CD14-positive monocyte (primary cell): ENCODE results near the gene KIF21B. TPM values are rescaled to one million over a fixed set of nuclear protein-coding genes. Genes with fewer than 3 reads are reported as not detected.
A peak's percentile ranks its signal among the peaks of the same experiment; 100 is the strongest.

ENCODE experiments used
- DNase-seq, 3 donors: peaks; one replicate each; pipeline ENCODE4 v3.0.0-alpha.2; 2011 to 2022
- H2AFZ ChIP-seq: 2 replicates; pipeline ENCODE4 v1.6.0; 2012; ENCODE audit warnings: mild to moderate bottlenecking, low read depth, low read length, inconsistent platforms; ENCODE audit not compliant: insufficient read depth, poor library complexity, severe bottlenecking
- H3K27ac ChIP-seq, 2 donors: 1 replicate in 1 of 2; 2 replicates in 1 of 2; pipeline ENCODE4 v1.5.1; 2012 to 2013; ENCODE audit warnings: low read length in 2 of 2, control low read depth in 1 of 2, inconsistent platforms in 1 of 2, low read depth in 1 of 2, mild to moderate bottlenecking in 1 of 2
- H3K27me3 ChIP-seq, 2 donors: one replicate each; pipeline versions ENCODE4 v1.6.0 to v1.6.1; 2011 to 2013; ENCODE audit warnings: low read length in 2 of 2; ENCODE audit not compliant: control insufficient read depth in 2 of 2, insufficient read depth in 2 of 2
- H3K36me3 ChIP-seq, 2 donors: replicated peaks in 1 of 2; 1 replicate in 1 of 2; 2 replicates in 1 of 2; pipeline versions ENCODE4 v1.5.1 to v1.6.1; 2012 to 2013; ENCODE audit warnings: low read length in 2 of 2, control low read depth in 1 of 2, inconsistent platforms in 1 of 2, mild to moderate bottlenecking in 1 of 2; ENCODE audit not compliant: insufficient read depth in 2 of 2, control insufficient read depth in 1 of 2
- H3K4me1 ChIP-seq, 2 donors: 1 replicate in 1 of 2; 2 replicates in 1 of 2; pipeline versions ENCODE4 v1.5.1 to v1.6.1; 2012 to 2013; ENCODE audit warnings: low read length in 2 of 2, control low read depth in 1 of 2, inconsistent platforms in 1 of 2, mild to moderate bottlenecking in 1 of 2, moderate library complexity in 1 of 2; ENCODE audit not compliant: insufficient read depth in 2 of 2, control insufficient read depth in 1 of 2
- H3K4me2 ChIP-seq: replicated peaks from 2 replicates; pipeline ENCODE3; 2012; ENCODE audit warnings: low read length, moderate library complexity, mild to moderate bottlenecking; ENCODE audit not compliant: poor library complexity, severe bottlenecking; ENCODE audit errors: extremely low read depth
- H3K4me3 ChIP-seq, 3 experiments: fragments of 200-600 bp in 1 of 3; sonication (generic) in 1 of 3; replicated peaks in 1 of 3; 1 replicate in 2 of 3; 2 replicates in 1 of 3; pipeline ENCODE4 v1.5.1; 2011 to 2013; ENCODE audit warnings: low read length in 3 of 3, mild to moderate bottlenecking in 3 of 3, control low read depth in 2 of 3, low read depth in 2 of 3, inconsistent platforms in 1 of 3, moderate library complexity in 1 of 3
- H3K79me2 ChIP-seq: 2 replicates; pipeline ENCODE4 v1.6.0; 2012; ENCODE audit warnings: mild to moderate bottlenecking, control low read depth, inconsistent platforms, low read length, moderate library complexity; ENCODE audit not compliant: insufficient read depth
- H3K9ac ChIP-seq: 2 replicates; pipeline ENCODE4 v1.6.0; 2017; ENCODE audit warnings: low read length, mild to moderate bottlenecking; ENCODE audit not compliant: insufficient read depth, poor library complexity, severe bottlenecking
- H3K9me3 ChIP-seq, 2 donors: replicated peaks in 1 of 2; 1 replicate in 1 of 2; 2 replicates in 1 of 2; pipeline versions ENCODE4 v1.5.1 to v1.6.1; 2012 to 2013; ENCODE audit warnings: low read length in 2 of 2, control low read depth in 1 of 2; ENCODE audit not compliant: control insufficient read depth in 1 of 2, insufficient read depth in 1 of 2
- H4K20me1 ChIP-seq: 2 replicates; pipeline ENCODE4 v1.6.0; 2012; ENCODE audit warnings: mild to moderate bottlenecking, low read length, control low read depth, moderate library complexity; ENCODE audit not compliant: insufficient read depth
- H3K27ac Mint-ChIP-seq, 7 donors: one replicate each; pipeline ENCODE4 v1.8.0; 2020; ENCODE audit warnings: mild to moderate bottlenecking in 7 of 7, mixed read lengths in 7 of 7, moderate library complexity in 6 of 7, inconsistent platforms in 2 of 7
- H3K27me3 Mint-ChIP-seq, 3 donors: one replicate each; pipeline ENCODE4 v1.8.0; 2021 to 2022; ENCODE audit warnings: low read depth in 3 of 3, mild to moderate bottlenecking in 3 of 3, mixed read lengths in 3 of 3, moderate library complexity in 3 of 3, inconsistent platforms in 1 of 3
- H3K36me3 Mint-ChIP-seq, 2 donors: one replicate each; pipeline ENCODE4 v1.8.0; 2020; ENCODE audit warnings: mixed read lengths in 2 of 2, inconsistent platforms in 1 of 2, mild to moderate bottlenecking in 1 of 2
- H3K4me1 Mint-ChIP-seq: one replicate; pipeline ENCODE4 v1.8.0; 2020; ENCODE audit warnings: mild to moderate bottlenecking, mixed read lengths
- H3K4me3 Mint-ChIP-seq, 2 donors: one replicate each; pipeline ENCODE4 v1.8.0; 2020; ENCODE audit warnings: mild to moderate bottlenecking in 2 of 2, mixed read lengths in 2 of 2, moderate library complexity in 1 of 2
- H3K9me3 Mint-ChIP-seq, 7 donors: one replicate each; pipeline ENCODE4 v1.8.0; 2020 to 2022; ENCODE audit warnings: mixed read lengths in 7 of 7, mild to moderate bottlenecking in 6 of 7, moderate library complexity in 6 of 7, inconsistent platforms in 2 of 7
- CTCF ChIP-seq: fragments of 200-600 bp; IDR thresholded peaks from one replicate; pipeline ENCODE4 v1.8.0; 2022; ENCODE audit warnings: antibody characterized with exemption, mild to moderate bottlenecking
- WGBS: methylation state at CpG from one replicate; pipeline ENCODE4 v1.1.5; 2013; ENCODE audit warnings: missing lambda C conversion rate; ENCODE audit not compliant: insufficient coverage; 5-methylcytosine and 5-hydroxymethylcytosine counted together
- intact Hi-C, 2 donors: fragments of 100-400 bp; cut with micrococcal nuclease; formaldehyde crosslinking; loops; one replicate each; pipeline versions ENCODE4 v1.15.0 to v1.15.1; 2023
- polyA plus RNA-seq, 3 donors: library from polyadenylated mRNA; depleted of rRNA in 1 of 3; unstranded in 2 of 3; stranded (reverse) in 1 of 3; fragments of 300-500 nt in 2 of 3; fragments of >200 nt in 1 of 3; fragmentation: Illumina TruSeq in 2 of 3; gene quantifications; 1 replicate in 2 of 3; 2 replicates in 1 of 3; pipeline ENCODE4 v1.2.3, GENCODE V29; 2012 to 2021

The KIF21B gene
- polyA plus RNA-seq, 3 donors = 0.18 to 9.8 (median 0.30) TPM

- H3K4me3 Mint-ChIP-seq = peak overlapping the region in 1 of 2 donors; percentile 9
- Histone ChIP-seq H3K4me2 (no peak overlapping the region), H3K4me1 (no peaks in the 10 kb centered on the region), H3K36me3 (peaks cover 17 to 50% of the 10 kb centered on the region in 2 donors), H3K27me3 (no peaks in the 10 kb centered on the region), H4K20me1 (peaks cover 4% of the 10 kb centered on the region), H3K27ac (no peak overlapping the region), H2AFZ (no peak overlapping the region), H3K4me3 (no peak overlapping the region), H3K9me3 (no peaks in the 10 kb centered on the region), H3K79me2 (no peaks in the 10 kb centered on the region), H3K9ac (no peak overlapping the region)
- peaks cover 0 to 7% (median 4%) of the 10 kb centered on the region in 3 donors for H3K27me3 Mint-ChIP-seq
- intact Hi-C loops = loop anchor here in 1 of 2 donors (10.0 kb wide), 1 partner anchor 145 kb away; the partner anchor contains the start of gene CACNA1S
- WGBS = 90% methylated on average over 10 of the region's 11 CpGs
- H3K4me1 Mint-ChIP-seq = no peaks in the 10 kb centered on the region
- no peaks in the 10 kb centered on the region for H3K9me3 Mint-ChIP-seq
- TF ChIP-seq CTCF = no peak
- DNase-seq = no peak
- peak overlapping the region in 1 of 7 donors; percentile 55 for H3K27ac Mint-ChIP-seq
- H3K36me3 Mint-ChIP-seq = peaks cover 43% of the 10 kb centered on the region in 2 donors
Observed at GRCh38 chr1:200969726-200970561, 53.6 kb downstream of the KIF21B start.

- Histone ChIP-seq H3K9ac (no peak overlapping the region), H3K79me2 (no peaks in the 10 kb centered on the region), H4K20me1 (peaks cover 4% of the 10 kb centered on the region), H3K27me3 (no peaks in the 10 kb centered on the region), H3K4me1 (no peaks in the 10 kb centered on the region), H3K4me3 (no peak overlapping the region), H3K36me3 (peaks cover 8 to 38% of the 10 kb centered on the region in 2 donors), H2AFZ (no peak overlapping the region), H3K4me2 (no peak overlapping the region), H3K9me3 (no peaks in the 10 kb centered on the region), H3K27ac (no peak overlapping the region)
- Mint-ChIP-seq H3K27ac (no peak overlapping the region), H3K36me3 (peaks cover 31 to 33% of the 10 kb centered on the region in 2 donors), H3K4me1 (no peaks in the 10 kb centered on the region), H3K9me3 (no peaks in the 10 kb centered on the region), H3K4me3 (no peak overlapping the region), H3K27me3 (peaks cover 0 to 4% (median 3%) of the 10 kb centered on the region in 3 donors)
- no peak for TF ChIP-seq CTCF
- DNase-seq = no peak
- WGBS = 95% methylated on average over 9 of the region's 13 CpGs
- intact Hi-C loops = no loop called here
Observed at GRCh38 chr1:200968469-200969410, 54.8 kb downstream of the KIF21B start.
